ENCODE results near the gene COA6. TPM values are rescaled to one million over a fixed set of nuclear protein-coding genes. Genes with fewer than 3 reads are reported as not detected.

COA6 gene
- total RNA-seq (2014; rRNA removed; shearing (Covaris generic); ENCODE audit: low replicate concordance), result 48.9 and 55.0 TPM in 2 replicates

- peak within 1 kb of the TSS; percentile 96 for H3K4me3 ChIP-seq (ENCODE audit: low read length)
- H3K9ac ChIP-seq (ENCODE audit: low read length), result peak within 1 kb of the TSS; percentile 94
- H4K20me1 ChIP-seq (ENCODE audit: insufficient read depth, low read depth, low read length), result no peaks in the 10 kb centered on the region; the same call in 1 of the 2 replicates
- peak within 1 kb of the TSS; percentile 90 for H3K27ac ChIP-seq (ENCODE audit: low read length)
- H3K79me2 ChIP-seq (ENCODE audit: low read length), result peaks cover 39% of the 10 kb centered on the region
- peak within 1 kb of the TSS; percentile 97 for H3K4me2 ChIP-seq (ENCODE audit: low read depth, low read length, poor library complexity, severe bottlenecking)
- no peaks in the 10 kb centered on the region for H3K27me3 ChIP-seq (ENCODE audit: low read length)
- peak; percentile 99 for DNase-seq
- H3K9me2 ChIP-seq (replicated peaks; ENCODE audit: insufficient read depth, low read length), result no peaks in the 10 kb centered on the region
- H3K36me3 ChIP-seq (ENCODE audit: insufficient read depth, low read length), result peaks cover 28% of the 10 kb centered on the region
- no peaks in the 10 kb centered on the region for H3K9me3 ChIP-seq (ENCODE audit: low read length)
- H3K4me1 ChIP-seq (ENCODE audit: low read length), result peaks cover 36% of the 10 kb centered on the region
- peak within 1 kb of the TSS; percentile 91 for H2AFZ ChIP-seq (ENCODE audit: low read length)
Observed at GRCh38 chr1:234373064-234373958, at the start of gene COA6. Gene COA6 (plus strand): TSS chr1:234373456. CDS start chr1:234373467, 11 bp downstream.

DNA sequence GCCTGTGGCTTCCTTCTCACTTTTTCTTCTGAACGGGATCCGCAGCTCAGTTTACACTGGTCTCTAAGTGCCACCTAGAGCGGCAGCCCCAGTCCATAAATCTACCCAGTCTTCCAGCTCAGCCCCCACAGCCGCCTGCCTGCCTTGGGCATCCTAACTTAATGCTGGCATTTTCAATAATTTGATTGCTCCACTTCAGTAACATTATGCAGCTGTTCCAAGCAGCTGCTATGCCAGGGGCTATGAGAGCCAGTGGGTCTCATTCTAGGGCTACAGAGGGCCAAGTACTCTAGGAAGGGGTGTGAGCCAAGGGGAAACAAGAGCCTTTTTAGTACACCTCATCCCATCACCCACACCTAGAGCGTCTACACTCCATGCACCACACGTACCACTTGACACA is 48.4 kb upstream of the COA6 start:
- Histone ChIP-seq H3K36me3 (ENCODE audit: insufficient read depth, low read length) (no peaks in the 10 kb centered on the region), H3K4me1 (ENCODE audit: low read length) (peaks cover 3% of the 10 kb centered on the region), H3K4me2 (ENCODE audit: low read depth, low read length, poor library complexity, severe bottlenecking) (no peak overlapping the region), H3K9me3 (ENCODE audit: low read length) (no peaks in the 10 kb centered on the region), H3K79me2 (ENCODE audit: low read length) (no peaks in the 10 kb centered on the region), H4K20me1 (ENCODE audit: insufficient read depth, low read depth, low read length) (no peaks in the 10 kb centered on the region), H3K4me3 (ENCODE audit: low read length) (no peak overlapping the region), H3K9me2 (replicated peaks; ENCODE audit: insufficient read depth, low read length) (no peaks in the 10 kb centered on the region), H2AFZ (ENCODE audit: low read length) (0 out of 2 replicates have a peak overlapping the region, but pooled peaks have one; percentile 28), H3K27me3 (ENCODE audit: low read length) (no peaks in the 10 kb centered on the region), H3K27ac (ENCODE audit: low read length) (no peak overlapping the region), H3K9ac (ENCODE audit: low read length) (no peak overlapping the region)
- no peak for DNase-seq

DNA sequence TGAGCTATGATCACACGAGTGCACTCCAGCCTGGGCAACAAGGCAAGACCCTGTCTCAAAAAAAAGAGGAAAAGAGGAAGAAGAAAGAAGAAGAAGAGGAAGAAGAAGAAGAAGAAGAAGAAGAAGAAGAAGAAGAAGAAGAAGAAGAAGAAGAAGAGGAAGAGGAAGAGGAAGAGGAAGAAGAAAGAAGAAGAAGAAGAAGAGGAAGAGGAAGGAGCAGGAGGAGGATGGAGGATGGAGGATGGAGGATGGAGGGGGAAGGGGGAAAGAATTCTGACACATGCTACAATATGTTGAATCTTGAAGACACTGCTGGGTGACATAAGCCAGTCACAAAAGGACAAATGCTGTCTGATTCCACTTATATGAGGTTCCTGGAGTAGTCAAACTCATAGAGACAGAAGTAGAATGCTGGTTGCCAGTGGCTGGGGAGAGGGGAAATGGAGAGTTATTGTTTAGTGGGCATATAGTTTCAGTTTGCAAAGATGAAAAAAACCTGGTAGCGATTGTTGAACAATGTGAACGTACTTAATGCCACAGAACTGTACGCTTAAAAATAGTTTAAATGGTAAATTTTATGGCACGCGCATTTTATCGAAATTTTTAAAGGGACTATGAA is 47.3 kb upstream of the COA6 start:
- Histone ChIP-seq H4K20me1 (ENCODE audit: insufficient read depth, low read depth, low read length) (no peaks in the 10 kb centered on the region), H2AFZ (ENCODE audit: low read length) (no peak overlapping the region), H3K4me2 (ENCODE audit: low read depth, low read length, poor library complexity, severe bottlenecking) (no peak overlapping the region), H3K9ac (ENCODE audit: low read length) (no peak overlapping the region), H3K36me3 (ENCODE audit: insufficient read depth, low read length) (no peaks in the 10 kb centered on the region), H3K27me3 (ENCODE audit: low read length) (no peaks in the 10 kb centered on the region), H3K79me2 (ENCODE audit: low read length) (no peaks in the 10 kb centered on the region), H3K9me2 (replicated peaks; ENCODE audit: insufficient read depth, low read length) (no peaks in the 10 kb centered on the region), H3K27ac (ENCODE audit: low read length) (no peak overlapping the region), H3K4me1 (ENCODE audit: low read length) (peaks cover 3% of the 10 kb centered on the region), H3K4me3 (ENCODE audit: low read length) (no peak overlapping the region), H3K9me3 (ENCODE audit: low read length) (no peaks in the 10 kb centered on the region)
- no peak for DNase-seq

DNA sequence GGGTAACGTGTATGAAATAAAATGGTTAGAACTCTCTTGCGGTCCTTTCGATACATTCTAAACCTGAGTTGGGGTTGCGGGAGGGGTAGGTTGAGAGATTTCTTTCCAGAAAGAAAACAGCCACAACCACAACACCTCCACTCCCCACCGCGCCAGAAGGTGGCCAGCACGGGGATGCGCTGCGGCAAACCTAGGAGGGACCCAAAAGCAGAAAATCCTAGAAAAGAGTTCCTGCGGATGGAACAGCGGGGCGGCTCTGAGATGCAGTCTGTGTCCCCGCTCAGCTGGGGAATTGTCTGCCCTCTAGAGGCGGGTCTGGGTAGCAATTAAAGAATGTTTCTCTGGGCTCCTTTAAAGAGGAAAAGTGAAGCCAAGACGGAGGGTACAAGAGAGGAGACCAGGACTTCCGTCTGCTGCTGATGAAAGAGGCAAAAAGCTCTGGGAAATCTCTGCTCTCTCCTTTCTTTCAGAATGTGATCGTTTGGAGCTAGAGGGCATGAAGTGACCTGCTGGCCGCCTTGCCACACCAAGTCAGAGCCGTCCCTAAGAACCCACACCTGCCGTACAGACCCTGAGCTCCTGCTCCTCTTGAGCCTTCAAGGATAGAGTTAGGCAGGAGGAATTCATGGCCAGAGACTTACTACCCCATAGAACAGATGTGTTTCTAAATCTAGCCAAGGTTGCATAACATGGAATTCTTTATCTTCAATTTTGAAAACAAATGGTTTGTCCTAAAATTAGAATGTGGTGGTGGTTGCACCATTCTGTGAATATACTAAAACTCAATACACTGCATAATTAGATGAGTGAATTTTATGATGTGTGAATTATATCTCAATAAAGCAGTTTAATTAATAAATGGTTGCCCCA is 46.5 kb upstream of the COA6 start:
- H3K36me3 ChIP-seq (ENCODE audit: insufficient read depth, low read length), result no peaks in the 10 kb centered on the region
- no peak overlapping the region for H3K27ac ChIP-seq (ENCODE audit: low read length)
- H3K9me3 ChIP-seq (ENCODE audit: low read length), result no peaks in the 10 kb centered on the region
- no peaks in the 10 kb centered on the region for H3K79me2 ChIP-seq (ENCODE audit: low read length)
- H3K4me2 ChIP-seq (ENCODE audit: low read depth, low read length, poor library complexity, severe bottlenecking), result no peak overlapping the region
- H3K4me1 ChIP-seq (ENCODE audit: low read length), result peaks cover 3% of the 10 kb centered on the region
- H4K20me1 ChIP-seq (ENCODE audit: insufficient read depth, low read depth, low read length), result no peaks in the 10 kb centered on the region
- no peaks in the 10 kb centered on the region for H3K27me3 ChIP-seq (ENCODE audit: low read length)
- no peak overlapping the region for H2AFZ ChIP-seq (ENCODE audit: low read length)
- H3K9me2 ChIP-seq (replicated peaks; ENCODE audit: insufficient read depth, low read length), result no peaks in the 10 kb centered on the region
- H3K9ac ChIP-seq (ENCODE audit: low read length), result no peak overlapping the region
- no peak overlapping the region for H3K4me3 ChIP-seq (ENCODE audit: low read length)
- DNase-seq, result peak; percentile 76

DNA sequence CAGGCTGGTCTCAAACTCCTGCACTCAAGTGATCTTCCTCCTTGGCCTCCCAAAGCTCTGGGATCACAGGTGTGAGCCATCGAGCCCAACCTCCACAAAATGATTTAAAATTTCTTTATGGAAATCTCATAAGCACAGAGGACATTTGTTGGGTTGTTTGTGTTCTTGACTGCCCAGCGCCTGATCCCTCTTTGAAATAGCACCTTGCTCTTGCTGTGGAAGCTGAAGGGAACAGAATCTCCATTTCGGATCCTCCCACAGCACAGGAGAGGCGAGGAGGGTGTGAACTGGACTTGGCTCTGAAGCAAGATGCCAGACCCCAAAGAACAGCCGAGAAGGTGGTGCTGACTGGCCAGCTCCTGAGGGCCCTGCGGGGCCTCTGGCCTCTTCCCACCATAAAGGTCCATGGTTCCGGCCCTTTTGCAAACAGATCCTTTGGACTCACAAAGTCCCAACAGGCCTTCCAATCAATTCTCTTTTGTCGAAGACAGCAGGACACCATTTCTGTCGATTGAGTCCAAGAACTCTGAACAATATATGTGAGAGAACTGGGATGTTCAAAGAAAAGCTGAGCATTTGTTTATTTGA is 45.6 kb upstream of the COA6 start:
- Histone ChIP-seq H3K9me2 (replicated peaks; ENCODE audit: insufficient read depth, low read length) (no peaks in the 10 kb centered on the region), H2AFZ (ENCODE audit: low read length) (no peak overlapping the region), H3K4me2 (ENCODE audit: low read depth, low read length, poor library complexity, severe bottlenecking) (no peak overlapping the region), H3K9ac (ENCODE audit: low read length) (no peak overlapping the region), H3K79me2 (ENCODE audit: low read length) (no peaks in the 10 kb centered on the region), H3K27me3 (ENCODE audit: low read length) (no peaks in the 10 kb centered on the region), H3K4me3 (ENCODE audit: low read length) (no peak overlapping the region), H4K20me1 (ENCODE audit: insufficient read depth, low read depth, low read length) (no peaks in the 10 kb centered on the region), H3K27ac (ENCODE audit: low read length) (no peak overlapping the region), H3K9me3 (ENCODE audit: low read length) (no peaks in the 10 kb centered on the region), H3K4me1 (ENCODE audit: low read length) (peaks cover 3% of the 10 kb centered on the region), H3K36me3 (ENCODE audit: insufficient read depth, low read length) (no peaks in the 10 kb centered on the region)
- no peak for DNase-seq

GRCh38 chr1:234330843-234331215 is 42.4 kb upstream of the COA6 start:
- Histone ChIP-seq H3K9me3 (ENCODE audit: low read length) (no peaks in the 10 kb centered on the region), H4K20me1 (ENCODE audit: insufficient read depth, low read depth, low read length) (no peaks in the 10 kb centered on the region), H3K27ac (ENCODE audit: low read length) (no peak overlapping the region), H3K4me1 (ENCODE audit: low read length) (no peaks in the 10 kb centered on the region), H3K36me3 (ENCODE audit: insufficient read depth, low read length) (no peaks in the 10 kb centered on the region), H3K4me2 (ENCODE audit: low read depth, low read length, poor library complexity, severe bottlenecking) (no peak overlapping the region), H3K4me3 (ENCODE audit: low read length) (no peak overlapping the region), H3K9ac (ENCODE audit: low read length) (no peak overlapping the region), H2AFZ (ENCODE audit: low read length) (no peak overlapping the region), H3K79me2 (ENCODE audit: low read length) (no peaks in the 10 kb centered on the region), H3K9me2 (replicated peaks; ENCODE audit: insufficient read depth, low read length) (no peaks in the 10 kb centered on the region), H3K27me3 (ENCODE audit: low read length) (no peaks in the 10 kb centered on the region)
- no peak for DNase-seq

- no peak overlapping the region for H2AFZ ChIP-seq (ENCODE audit: low read length)
- DNase-seq, result peak; percentile 51
- no peak overlapping the region for H3K4me3 ChIP-seq (ENCODE audit: low read length)
- H3K79me2 ChIP-seq (ENCODE audit: low read length), result no peaks in the 10 kb centered on the region
- H3K4me1 ChIP-seq (ENCODE audit: low read length), result no peaks in the 10 kb centered on the region
- no peaks in the 10 kb centered on the region for H3K9me2 ChIP-seq (replicated peaks; ENCODE audit: insufficient read depth, low read length)
- no peaks in the 10 kb centered on the region for H3K36me3 ChIP-seq (ENCODE audit: insufficient read depth, low read length)
- no peak overlapping the region for H3K9ac ChIP-seq (ENCODE audit: low read length)
- H3K9me3 ChIP-seq (ENCODE audit: low read length), result no peaks in the 10 kb centered on the region
- no peaks in the 10 kb centered on the region for H3K27me3 ChIP-seq (ENCODE audit: low read length)
- H3K4me2 ChIP-seq (ENCODE audit: low read depth, low read length, poor library complexity, severe bottlenecking), result no peak overlapping the region
- no peak overlapping the region for H3K27ac ChIP-seq (ENCODE audit: low read length)
- H4K20me1 ChIP-seq (ENCODE audit: insufficient read depth, low read depth, low read length), result no peaks in the 10 kb centered on the region
Observed at GRCh38 chr1:234331507-234331906, 41.7 kb upstream of the COA6 start.

Data from Karpas-422 (cell line).